HG02763 (cell line): Measurements from ENCODE around the gene TTR.
A peak's percentile ranks its signal among the peaks of the same experiment; 100 is the strongest.

Source experiments
- ATAC-seq: cut with Tn5 transposase; IDR thresholded peaks from one replicate; pipeline ENCODE4 v1.9.1; 2021; ENCODE audit warnings: mild to moderate bottlenecking, moderate library complexity; ENCODE audit not compliant: unreplicated experiment

Gene TTR

DNA sequence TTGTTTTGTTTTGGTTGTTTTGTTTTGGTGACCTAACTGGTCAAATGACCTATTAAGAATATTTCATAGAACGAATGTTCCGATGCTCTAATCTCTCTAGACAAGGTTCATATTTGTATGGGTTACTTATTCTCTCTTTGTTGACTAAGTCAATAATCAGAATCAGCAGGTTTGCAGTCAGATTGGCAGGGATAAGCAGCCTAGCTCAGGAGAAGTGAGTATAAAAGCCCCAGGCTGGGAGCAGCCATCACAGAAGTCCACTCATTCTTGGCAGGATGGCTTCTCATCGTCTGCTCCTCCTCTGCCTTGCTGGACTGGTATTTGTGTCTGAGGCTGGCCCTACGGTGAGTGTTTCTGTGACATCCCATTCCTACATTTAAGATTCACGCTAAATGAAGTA is at the start of gene TTR:
Gene TTR (plus strand): TSS at position 250 of the 400 bp plus-strand sequence. CDS start 26 bp downstream, at position 276.
- no peak for ATAC-seq

DNA sequence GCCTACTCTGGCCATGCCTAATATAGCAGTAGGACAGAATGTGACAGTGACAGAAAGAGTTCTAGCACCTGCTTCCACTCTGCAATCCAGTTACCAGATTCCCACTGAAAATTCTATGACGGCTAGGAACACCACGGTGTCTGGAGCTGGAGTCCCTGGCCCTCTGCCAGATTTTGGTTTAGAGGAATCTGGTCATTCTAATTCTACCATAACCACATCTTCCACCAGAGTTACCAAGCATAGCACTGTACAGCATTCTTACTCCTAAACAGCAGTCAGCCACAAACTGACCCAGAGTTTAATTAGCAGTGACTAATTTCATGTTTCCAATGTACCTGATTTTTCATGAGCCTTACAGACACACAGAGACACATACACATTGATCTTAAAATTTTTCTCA is 45.2 kb upstream of the TTR start:
- no peak for ATAC-seq

DNA sequence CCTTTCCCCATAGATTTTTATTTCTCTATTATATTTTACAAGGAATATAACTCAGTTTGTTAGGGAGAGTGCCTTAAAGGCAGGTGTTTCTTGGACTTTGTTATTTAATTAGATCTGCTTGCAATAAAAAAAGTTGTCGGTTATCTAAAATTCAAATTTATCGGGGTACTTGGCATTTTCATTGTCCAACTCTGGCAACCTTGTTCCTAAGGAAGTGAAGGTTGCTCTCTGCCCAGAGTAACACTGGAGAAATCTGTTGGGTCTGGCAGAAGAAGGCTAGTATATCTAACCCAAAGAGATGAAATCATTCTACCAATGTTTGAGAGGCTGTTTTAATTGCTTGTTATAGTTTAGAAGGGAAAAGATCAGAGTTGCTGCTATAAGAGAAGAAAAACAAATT is 42.8 kb upstream of the TTR start:
- ATAC-seq: no peak

DNA sequence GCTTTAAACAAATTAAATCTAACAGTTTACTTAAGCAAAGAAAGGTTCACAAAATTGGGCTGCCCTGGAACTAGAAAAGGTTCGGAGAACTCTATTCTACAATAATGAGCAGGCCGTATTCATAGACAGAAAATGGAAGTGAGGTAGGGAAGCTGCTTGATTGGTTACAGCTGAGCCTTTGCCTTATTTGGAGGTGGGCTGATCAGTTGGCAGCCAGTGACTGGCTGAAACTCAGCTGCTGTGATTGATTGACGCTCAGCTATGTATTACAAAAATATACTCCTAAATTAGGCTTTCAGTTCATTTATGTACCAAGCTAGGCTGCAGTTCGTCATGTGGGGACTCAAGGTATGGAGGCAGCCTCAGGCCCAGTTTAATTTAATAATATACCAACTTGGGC is 42.3 kb upstream of the TTR start:
- ATAC-seq: no peak

DNA sequence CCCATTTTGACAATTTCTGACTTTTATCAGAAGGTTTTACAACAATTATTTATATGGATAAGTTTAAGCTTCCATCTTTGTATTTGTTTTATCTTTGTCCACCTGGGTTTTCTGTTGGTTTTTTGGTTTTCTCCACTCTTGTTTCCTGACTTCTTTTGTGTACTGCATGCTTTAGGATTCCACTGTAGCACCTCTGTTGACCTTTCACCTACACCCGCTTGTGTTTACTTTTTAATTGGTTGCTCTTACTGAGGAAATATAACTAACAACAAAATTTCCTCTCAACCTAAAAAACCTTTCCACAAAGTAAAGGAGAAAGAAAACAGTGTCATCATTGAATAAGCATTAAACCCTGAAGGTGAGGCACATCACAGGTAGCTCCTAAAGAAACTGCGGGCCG is 39.8 kb upstream of the TTR start:
- no peak for ATAC-seq

DNA sequence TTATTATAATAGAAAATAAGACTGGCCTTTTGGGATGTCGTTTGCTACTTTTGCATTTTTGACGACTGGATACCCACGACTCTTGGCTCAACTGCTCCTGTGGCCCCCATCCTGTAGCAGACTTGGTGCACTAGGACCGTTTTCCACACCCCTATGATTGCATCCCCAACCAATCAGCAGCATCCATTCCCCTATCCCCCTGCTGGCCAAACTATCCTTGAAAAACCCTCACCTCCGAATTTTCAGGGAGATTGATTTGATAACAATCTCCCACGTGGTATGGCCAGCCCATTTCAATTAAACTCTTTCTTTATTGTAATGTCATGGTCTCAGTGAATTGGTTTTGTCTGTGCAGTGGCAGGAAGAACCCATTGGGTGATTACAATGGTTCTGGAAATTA is 37.9 kb upstream of the TTR start:
- no peak for ATAC-seq

DNA sequence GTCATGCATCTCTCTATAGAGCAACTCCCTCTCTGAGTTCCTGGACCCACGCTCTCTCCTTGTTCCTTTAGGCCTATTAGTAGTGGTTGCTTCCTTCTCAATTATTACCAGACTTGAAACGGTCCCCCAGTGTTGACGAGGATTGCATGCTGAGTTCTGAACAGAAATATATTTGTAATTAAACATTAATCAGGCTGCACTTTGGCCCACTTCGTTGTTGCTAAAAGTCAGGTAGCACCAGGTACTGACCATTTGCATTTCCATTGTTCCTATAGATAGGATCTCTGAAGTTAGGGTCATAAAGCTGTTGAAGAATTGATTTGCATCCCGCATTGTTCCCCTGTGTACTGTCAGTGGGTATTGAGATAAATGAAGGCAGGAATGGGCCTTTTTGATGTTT is 36.9 kb upstream of the TTR start:
- no peak for ATAC-seq

DNA sequence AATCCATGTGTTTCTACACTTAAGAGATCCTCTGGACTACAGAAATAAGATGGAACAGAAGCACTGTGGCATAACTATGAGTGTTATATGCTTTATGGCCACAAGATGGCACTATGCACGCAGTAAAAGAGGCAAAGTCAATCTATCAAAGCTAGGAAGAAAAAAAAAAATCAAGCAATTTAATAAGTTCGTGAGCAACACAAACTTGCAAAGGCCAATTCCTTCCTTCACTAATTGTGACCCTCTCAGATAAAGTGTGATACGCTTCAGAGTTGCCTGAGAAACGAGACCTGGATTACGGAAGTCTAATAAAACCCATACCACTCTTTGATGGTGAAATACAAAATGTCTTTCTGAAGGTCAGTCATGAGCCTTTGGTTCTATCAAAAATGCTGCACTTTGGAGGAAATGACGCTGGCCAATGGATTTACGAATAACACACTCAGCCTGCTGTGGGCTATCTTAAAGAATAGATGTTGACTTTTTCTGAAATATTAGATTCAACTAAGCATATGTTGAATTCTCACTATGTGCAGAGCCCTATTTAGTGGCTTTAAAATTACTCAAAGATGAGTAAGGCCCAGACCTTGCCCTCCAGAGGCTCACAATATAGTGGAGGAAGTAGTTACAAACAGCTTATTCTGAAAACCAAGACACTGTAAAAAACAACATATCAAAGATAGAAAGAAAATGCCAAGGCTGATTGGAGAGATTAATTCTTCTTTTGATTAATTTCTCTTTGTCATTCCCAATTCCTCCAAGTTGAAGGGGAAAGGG is 35.5 kb upstream of the TTR start:
- ATAC-seq: no peak

DNA sequence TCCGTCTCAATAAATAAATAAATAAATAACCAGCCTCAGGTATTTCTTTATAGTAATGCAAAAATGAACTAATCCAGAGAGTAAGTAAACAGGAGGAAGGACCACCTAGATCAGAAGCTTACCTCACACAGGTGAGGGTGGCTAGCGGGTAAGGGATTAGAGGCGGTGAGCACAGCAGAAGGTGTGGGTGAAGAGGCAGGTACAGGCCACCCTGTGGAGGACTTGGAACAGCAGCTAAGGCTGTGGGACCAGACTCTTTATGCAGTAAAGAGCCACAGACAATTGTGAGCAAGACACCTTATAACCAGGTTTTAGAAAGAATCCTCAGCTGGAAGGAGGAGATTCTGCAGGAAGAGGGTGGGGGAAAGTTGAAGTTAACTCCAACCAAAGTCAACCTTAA is 34.2 kb upstream of the TTR start:
- ATAC-seq: no peak

DNA sequence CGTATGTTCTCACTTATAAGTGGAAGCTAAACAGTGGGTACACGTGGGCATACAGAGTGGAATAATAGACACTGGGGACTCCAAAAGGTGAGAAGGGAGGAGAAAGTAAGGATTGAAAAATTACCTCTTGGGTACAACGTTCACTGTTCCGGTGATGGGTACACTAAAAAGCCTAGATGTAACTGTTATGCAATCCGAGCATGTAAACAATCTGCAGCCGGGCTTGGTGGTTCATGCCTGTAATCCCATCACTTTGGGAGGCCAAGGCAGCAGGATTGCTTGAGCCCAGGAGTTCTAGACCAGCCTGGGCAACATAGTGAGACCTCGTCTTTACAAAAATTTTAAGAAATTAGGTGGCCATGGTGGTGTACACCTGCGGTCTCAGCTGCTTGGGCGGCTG is 33.1 kb upstream of the TTR start:
- ATAC-seq: no peak

DNA sequence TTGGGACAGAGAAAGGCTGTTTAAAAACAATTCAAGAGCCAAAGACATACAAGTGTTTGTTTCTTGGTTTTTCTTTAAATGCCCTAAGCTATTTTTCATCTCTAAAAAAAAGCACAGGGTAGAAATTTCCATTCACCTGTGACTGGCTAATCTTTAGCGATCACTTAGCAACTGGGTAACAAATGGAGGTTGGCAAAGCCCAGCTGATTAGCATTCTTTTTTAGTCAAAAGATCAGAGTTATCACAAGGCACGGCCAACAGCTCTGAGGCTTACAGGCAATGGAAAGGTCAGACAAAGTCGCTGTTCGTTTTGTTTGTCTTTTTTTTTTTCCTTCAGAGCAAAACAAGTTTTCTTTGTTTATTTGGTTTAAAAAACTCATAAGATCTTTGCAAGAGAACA is 29.0 kb upstream of the TTR start:
- ATAC-seq: no peak

DNA sequence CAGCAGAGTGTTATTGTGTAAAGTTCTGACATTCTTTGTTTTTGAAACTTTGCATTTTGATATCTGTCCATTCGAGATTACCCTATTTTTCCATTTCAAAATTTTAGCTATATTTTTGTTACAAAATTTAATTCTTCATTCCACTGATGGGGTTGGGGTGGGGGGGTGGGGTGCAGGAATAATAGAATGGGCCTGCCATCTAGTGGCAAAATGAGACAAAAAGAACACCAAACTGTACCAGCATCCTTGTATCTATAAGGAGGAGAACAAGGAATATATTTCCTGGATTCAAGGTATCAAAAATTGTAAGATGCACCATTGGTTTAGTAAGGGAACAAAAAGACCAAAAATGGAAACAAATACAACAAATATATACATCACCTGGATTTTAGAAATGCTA is 27.9 kb upstream of the TTR start:
- no peak for ATAC-seq

DNA sequence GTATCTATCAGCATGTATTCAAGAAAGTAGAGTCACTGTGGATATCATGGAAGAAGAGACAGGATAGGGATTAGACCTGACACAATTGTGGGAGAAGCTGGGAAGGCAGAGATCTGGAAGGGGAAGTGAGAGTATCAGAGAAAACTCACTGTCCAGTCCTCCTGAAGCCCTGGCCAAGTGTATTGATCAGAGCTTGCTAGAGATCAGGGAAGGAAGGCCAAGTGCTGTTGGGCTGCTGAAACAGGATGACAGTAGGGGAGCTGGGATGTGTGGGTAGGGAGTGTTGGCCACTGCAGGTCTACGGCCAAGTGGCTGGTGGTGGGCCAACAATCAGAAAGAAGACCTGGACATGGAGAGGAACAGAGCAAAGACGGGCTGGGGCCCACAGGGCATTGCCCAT is 26.3 kb upstream of the TTR start:
- no peak for ATAC-seq

DNA sequence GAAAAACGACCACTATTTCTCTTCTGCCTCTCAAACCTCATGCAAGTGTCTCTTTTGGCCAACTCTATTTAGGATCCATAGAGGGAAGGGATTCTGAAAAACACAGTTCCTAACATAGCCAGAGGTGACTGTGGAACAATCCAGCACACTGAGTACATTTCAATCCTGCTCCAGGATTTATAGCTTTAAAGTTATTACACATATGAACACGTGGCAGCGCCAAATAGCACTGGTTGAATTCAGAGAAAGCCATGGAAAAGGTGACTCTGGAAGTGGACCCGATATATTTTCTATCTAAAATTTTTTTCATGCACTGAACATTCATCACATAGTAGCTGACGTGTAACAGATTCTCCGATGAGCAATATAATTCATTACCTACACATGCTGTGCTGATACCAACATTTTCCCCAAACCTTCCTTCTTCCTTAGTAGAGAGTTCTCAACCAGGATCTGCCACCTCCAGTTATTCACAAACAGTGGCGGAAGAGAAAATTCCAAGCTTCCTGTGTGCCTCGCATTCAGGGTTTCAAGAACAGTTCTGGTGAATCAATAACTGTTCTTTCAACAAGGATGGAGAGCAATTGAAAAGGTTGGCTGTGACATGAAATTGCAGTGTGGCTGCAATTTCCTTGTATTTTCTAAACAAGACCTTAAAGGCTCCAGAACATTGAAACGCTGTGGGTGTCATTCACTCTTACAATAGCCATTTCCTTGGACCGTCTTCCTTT is 25.7 kb upstream of the TTR start:
- ATAC-seq: no peak

DNA sequence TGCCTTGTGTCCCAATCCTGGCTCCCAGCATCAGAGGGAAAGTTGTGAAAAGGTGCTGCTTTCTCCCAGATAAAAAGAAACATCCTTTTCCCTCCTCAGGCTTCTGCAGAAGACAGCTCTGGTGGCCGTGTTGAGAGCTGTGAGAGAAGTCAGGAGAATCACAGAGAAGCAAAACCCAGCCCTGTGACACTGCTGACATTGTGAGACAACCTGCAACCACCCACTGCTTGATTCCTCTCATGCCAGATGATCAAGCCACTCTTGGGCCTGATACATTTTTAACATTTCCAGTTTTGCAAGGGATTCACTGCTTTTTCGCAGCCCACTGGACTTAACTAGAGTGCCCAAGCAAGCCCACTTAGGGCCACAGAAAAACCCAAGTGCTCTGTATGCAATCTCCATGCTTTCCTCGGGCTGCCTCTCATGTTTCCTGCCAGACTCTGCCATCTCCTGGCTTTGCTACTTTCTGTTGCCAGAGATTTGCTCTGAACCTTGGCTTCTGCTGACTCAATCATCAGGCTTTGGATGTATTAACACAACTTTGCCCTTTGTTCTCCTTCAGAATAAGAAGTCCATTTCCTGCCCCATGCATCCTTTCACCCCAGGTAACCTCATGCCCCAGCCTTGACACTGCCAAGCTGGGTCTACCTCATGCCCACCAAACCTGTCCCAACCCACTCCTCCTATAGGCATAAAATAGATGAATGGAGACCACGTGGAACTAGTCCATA is 24.9 kb upstream of the TTR start:
- ATAC-seq: no peak

DNA sequence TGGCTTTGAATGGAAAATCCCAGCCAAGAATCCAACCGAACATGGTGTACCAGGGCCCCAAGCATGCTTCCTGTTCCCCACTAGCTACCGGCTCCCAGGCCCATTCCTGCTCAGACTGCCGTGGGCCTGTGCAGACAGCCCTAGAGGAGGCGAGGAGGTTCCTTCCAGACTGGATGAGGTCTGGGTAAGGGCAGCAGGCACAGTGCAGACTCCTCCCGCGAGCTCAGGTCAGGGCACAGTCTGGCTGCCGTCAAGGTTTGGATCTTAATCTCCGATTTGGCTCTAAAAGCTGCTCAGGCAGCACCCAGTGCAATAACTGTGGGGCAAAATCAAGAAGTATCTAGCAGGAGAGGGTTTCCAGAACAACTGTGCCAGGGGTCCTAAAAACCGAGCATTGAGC is 19.3 kb upstream of the TTR start:
- ATAC-seq: no peak

DNA sequence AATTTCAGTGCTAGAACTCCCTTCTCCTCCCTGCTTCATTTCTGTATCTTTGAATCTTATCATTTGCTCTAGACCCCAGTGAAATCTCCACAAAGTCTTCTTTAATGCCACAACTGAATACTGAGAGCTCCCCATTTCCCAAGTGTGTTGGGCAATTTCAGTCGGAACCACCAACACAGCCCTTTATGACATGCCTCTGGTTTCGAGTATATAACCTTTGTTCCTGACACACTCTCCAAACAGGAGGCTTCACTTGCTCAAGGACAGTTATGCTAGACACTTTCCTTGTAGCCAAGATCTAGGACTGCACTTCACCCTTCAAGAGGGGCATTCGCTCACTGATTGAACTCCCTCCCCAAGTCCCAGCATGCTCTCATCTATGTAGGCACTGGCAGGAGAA is 18.6 kb upstream of the TTR start:
- no peak for ATAC-seq

DNA sequence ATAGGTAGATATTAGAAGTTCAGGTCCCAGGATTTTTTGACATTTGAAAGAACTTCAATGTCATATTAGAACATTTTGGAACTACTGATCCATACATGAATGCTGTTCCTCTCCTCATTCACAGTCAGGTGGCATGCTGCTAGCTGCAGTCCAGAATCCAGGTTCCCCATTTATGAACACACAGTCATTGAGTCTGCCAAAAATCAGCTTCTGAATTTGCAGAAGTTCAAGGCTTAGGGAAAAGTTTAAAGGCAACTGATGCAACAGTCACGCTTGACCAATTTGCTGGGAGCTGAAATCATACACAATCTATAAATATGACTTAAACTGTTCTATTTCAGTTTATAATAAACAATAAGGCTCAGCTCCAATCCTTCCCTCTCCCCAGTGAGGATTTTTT is 17.3 kb upstream of the TTR start:
- no peak for ATAC-seq

DNA sequence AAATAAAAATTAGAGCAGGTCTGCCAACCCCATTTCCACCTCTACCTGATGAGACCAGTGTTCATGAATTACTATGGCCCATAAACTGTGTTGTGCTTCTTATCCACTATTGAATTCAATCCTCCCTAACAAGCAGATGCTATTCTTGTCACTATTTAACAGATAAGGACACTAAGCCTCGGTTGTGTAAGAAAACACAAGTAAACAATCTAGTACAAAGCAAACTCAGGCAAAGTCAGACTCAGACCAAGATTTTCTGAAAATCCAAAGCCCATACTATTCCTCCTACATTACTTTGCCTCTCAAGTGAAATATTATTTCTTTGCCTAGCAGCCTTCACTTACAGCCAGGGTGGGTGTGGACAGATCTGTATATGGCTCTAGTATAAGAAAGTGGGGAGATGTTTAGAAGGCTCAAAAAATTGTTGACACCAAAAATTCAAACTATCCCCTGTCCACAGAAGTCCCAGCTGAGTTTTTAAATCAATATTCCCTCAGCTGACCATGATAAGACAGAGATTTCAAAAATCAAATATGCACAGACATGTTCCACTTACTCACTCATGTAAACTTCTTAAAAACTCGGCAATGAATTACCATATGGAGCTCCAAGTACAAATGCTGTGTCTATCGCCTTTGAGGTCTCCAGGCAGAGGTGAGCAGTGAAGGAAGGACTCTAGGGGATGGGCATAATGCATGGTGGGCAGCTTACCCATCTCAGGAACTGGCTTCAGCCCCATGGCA is 16.0 kb upstream of the TTR start:
- ATAC-seq: no peak

DNA sequence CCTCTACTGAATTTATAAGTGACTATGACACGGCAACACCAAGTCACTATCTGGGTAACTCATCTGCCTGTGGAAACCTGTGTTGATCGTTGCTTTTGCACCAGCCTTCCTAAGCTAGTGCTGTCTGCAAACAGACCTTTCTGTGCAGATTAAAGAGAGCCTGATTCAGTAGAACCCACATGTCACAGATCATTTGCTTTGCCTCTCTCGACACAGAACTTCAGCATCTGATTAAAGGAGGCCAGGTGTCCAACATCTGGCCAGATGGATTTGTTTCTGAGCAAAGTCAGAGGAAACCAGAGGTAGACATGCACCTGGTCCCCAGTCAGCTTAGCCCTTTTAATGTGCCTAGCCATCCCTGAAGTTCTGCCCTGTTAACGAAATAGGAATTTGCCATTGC is 15.0 kb upstream of the TTR start:
- peak; percentile 58 for ATAC-seq

DNA sequence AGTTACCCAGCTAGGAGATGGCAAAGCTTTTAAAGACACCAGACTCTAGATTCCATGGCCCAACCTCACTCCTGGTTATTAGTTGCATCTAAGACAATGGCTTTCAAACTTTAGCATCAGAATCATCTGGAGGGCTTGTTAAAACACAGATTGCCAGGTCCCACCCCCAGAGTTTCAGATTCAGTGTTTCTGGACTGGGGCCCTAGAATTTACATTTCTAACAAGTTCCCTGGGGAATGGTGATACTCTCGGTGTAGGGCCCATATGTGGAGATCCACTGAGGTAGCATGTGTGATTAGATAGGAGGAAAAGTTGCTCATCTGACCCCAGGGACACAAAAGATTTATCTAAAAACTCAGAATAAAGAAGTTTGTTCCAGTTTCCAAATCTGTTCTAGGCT is 14.5 kb upstream of the TTR start:
- peak; percentile 36 for ATAC-seq
